Sigmoid colon (tissue), 7 donors: Measurements from ENCODE around the gene CDC42EP3. TPM values are rescaled to one million over a fixed set of nuclear protein-coding genes. Genes with fewer than 3 reads are reported as not detected.

Experiments used
- DNase-seq: peaks from one replicate; pipeline ENCODE4 v3.0.0-alpha.2; 2019
- H3K27ac ChIP-seq, 4 donors: fragments of 200-600 bp; sonication (generic); one replicate each; pipeline ENCODE4 v1.5.1; 2016 to 2019; ENCODE audit warnings: mild to moderate bottlenecking in 1 of 4
- H3K27me3 ChIP-seq, 3 donors: fragments of 200-600 bp; sonication (generic); one replicate each; pipeline ENCODE4 v1.5.1; 2019; ENCODE audit warnings: mild to moderate bottlenecking in 1 of 3
- H3K36me3 ChIP-seq, 4 donors: fragments of 200-600 bp; sonication (generic); one replicate each; pipeline ENCODE4 v1.5.1; 2016 to 2019
- H3K4me1 ChIP-seq, 4 donors: fragments of 200-600 bp; sonication (generic); one replicate each; pipeline ENCODE4 v1.5.1; 2017 to 2019
- H3K4me3 ChIP-seq, 4 donors: fragments of 200-600 bp; sonication (generic); one replicate each; pipeline ENCODE4 v1.5.1; 2017 to 2019; ENCODE audit warnings: mild to moderate bottlenecking in 2 of 4, moderate library complexity in 1 of 4
- H3K9me3 ChIP-seq, 4 donors: fragments of 200-600 bp in 3 of 4; sonication (generic) in 3 of 4; one replicate each; pipeline versions ENCODE4 v1.5.1 to v1.6.1; 2013 to 2019
- CTCF ChIP-seq, 4 experiments: fragments of 450-650 bp in 3 of 4; fragments of 200-600 bp in 1 of 4; IDR thresholded peaks; one replicate each; pipeline ENCODE4 v1.5.1; 2016 to 2019; ENCODE audit warnings: antibody characterized with exemption in 4 of 4, mild to moderate bottlenecking in 3 of 4, moderate library complexity in 2 of 4
- EP300 ChIP-seq, 4 donors: sonication (generic); formaldehyde crosslinking; IDR thresholded peaks; one replicate each; pipeline ENCODE4 v1.6.1; 2017; ENCODE audit warnings: antibody characterized with exemption in 4 of 4
- POLR2A ChIP-seq, 2 donors: fragments of 450-650 bp; IDR thresholded peaks; one replicate each; pipeline ENCODE4 v1.6.1; 2016; ENCODE audit warnings: antibody characterized with exemption in 2 of 2, mild to moderate bottlenecking in 2 of 2, moderate library complexity in 2 of 2
- POLR2AphosphoS5 ChIP-seq, 4 donors: sonication (generic); formaldehyde crosslinking; IDR thresholded peaks; one replicate each; pipeline ENCODE4 v1.6.1; 2017; ENCODE audit warnings: antibody characterized with exemption in 4 of 4
- WGBS, 2 donors: extraction: QIAGEN DNeasy Blood & Tissue Kit; methylation state at CpG; one replicate each; pipeline ENCODE4 v1.1.7; 2013; 5-methylcytosine and 5-hydroxymethylcytosine counted together
- intact Hi-C: fragments of 100-400 bp; cut with DNase I; formaldehyde crosslinking; loops from one replicate; pipeline ENCODE4 v1.15.1; 2023
- polyA plus RNA-seq, 3 donors: library from polyadenylated mRNA; stranded (reverse); fragments of 200-250 nt; gene quantifications; one replicate each; pipeline ENCODE4 v1.2.3, GENCODE V29; 2013
- total RNA-seq, 4 donors: library from RNA; depleted of rRNA; stranded (reverse); fragments of >200 nt; gene quantifications; one replicate each; pipeline ENCODE4 v1.1.0, GENCODE V29; 2016
- donor health status: healthy with polysubstance abuse.
- donor health status: Bipolar disorder and iron deficiency.
- donor health status: healthy.

CDC42EP3 gene
- total RNA-seq (10 to 100 TPM; 41.1 to 84.5 (median 44.8) TPM), polyA plus RNA-seq (10 to 100 TPM; 10.9 to 20.4 (median 11.8) TPM)

GRCh38 chr2:37671009-37671815 is at the start of gene CDC42EP3:
Gene CDC42EP3, minus strand, starts transcription at chr2:37671642. Its CDS starts 25,055 bp downstream, at chr2:37646587.
- 1% methylated on average over 90 of the region's 90 CpGs for WGBS, 2 donors
- peak; percentile 78 for DNase-seq
- no peaks in the 10 kb centered on the region for H3K9me3 ChIP-seq

GRCh38 chr2:37721201-37721560 is 49.7 kb upstream of the CDC42EP3 start:
- no peaks in the 10 kb centered on the region for H3K27me3 ChIP-seq
- no peaks in the 10 kb centered on the region for H3K36me3 ChIP-seq
- no peak overlapping the region for H3K27ac ChIP-seq
- H3K4me3 ChIP-seq, result no peak overlapping the region
- H3K4me1 ChIP-seq, result no peaks in the 10 kb centered on the region
- TF ChIP-seq EP300 (IDR thresholded peaks at IDR 0.05) (no peak), CTCF (IDR thresholded peaks at IDR 0.05) (no peak), POLR2AphosphoS5 (IDR thresholded peaks at IDR 0.05) (no peak), POLR2A (IDR thresholded peaks at IDR 0.05) (no peak)
- no peak for DNase-seq
- no peaks in the 10 kb centered on the region for H3K9me3 ChIP-seq
- WGBS, 2 donors, result 89 to 95% methylated on average over 2 of the region's 2 CpGs
- intact Hi-C loops, result no loop called here

More at GRCh38 chr2:37671009-37671815, at the start of gene CDC42EP3:
- peak; percentile 55 to 89 (median 84) for TF ChIP-seq POLR2AphosphoS5 (IDR thresholded peaks at IDR 0.05)
- no peak for TF ChIP-seq CTCF (IDR thresholded peaks at IDR 0.05)
- TF ChIP-seq POLR2A (IDR thresholded peaks at IDR 0.05), result peak; percentile 68 to 75
- no peak for TF ChIP-seq EP300 (IDR thresholded peaks at IDR 0.05)
- Histone ChIP-seq H3K4me1 (peaks cover 0 to 51% (median 26%) of the 10 kb centered on the region in 4 donors), H3K4me3 (peak within 1 kb of the TSS; percentile 83 to 97 (median 94)), H3K27me3 (no peaks in the 10 kb centered on the region), H3K27ac (peak within 1 kb of the TSS; percentile 93 to 99 (median 96)), H3K36me3 (no peaks in the 10 kb centered on the region)
- intact Hi-C loops, result loop anchor here (2.0 to 5.0 kb wide), 4 partner anchors 108 to 256 kb away; no protein-coding TSS in a partner anchor

GRCh38 chr2:37720533-37721200 is 49.2 kb upstream of the CDC42EP3 start:
- DNase-seq, result no peak
- H3K4me3 ChIP-seq, result no peak overlapping the region
- 68 to 73% methylated on average over 6 of the region's 6 CpGs for WGBS, 2 donors
- H3K4me1 ChIP-seq, result no peaks in the 10 kb centered on the region
- TF ChIP-seq EP300 (IDR thresholded peaks at IDR 0.05), result no peak
- TF ChIP-seq POLR2AphosphoS5 (IDR thresholded peaks at IDR 0.05), result no peak
- H3K27me3 ChIP-seq, result no peaks in the 10 kb centered on the region
- intact Hi-C loops, result no loop called here
- no peak overlapping the region for H3K27ac ChIP-seq
- H3K36me3 ChIP-seq, result no peaks in the 10 kb centered on the region
- H3K9me3 ChIP-seq, result no peaks in the 10 kb centered on the region

- Histone ChIP-seq H3K27me3 (no peaks in the 10 kb centered on the region), H3K36me3 (no peaks in the 10 kb centered on the region), H3K4me1 (no peaks in the 10 kb centered on the region), H3K4me3 (no peak overlapping the region), H3K27ac (no peak overlapping the region), H3K9me3 (no peaks in the 10 kb centered on the region)
- TF ChIP-seq POLR2A (IDR thresholded peaks at IDR 0.05), result no peak
- no peak for TF ChIP-seq CTCF (IDR thresholded peaks at IDR 0.05)
- WGBS, 2 donors, result 90 to 94% methylated on average over 7 of the region's 7 CpGs
- intact Hi-C loops, result no loop called here
- DNase-seq, result no peak
Observed at GRCh38 chr2:37718515-37719161, 47.2 kb upstream of the CDC42EP3 start.

- H3K4me3 ChIP-seq, result no peak overlapping the region
- H3K27ac ChIP-seq, result no peak overlapping the region
- H3K36me3 ChIP-seq, result no peaks in the 10 kb centered on the region
- no peak for TF ChIP-seq EP300 (IDR thresholded peaks at IDR 0.05)
- no peak for TF ChIP-seq POLR2A (IDR thresholded peaks at IDR 0.05)
- no peak for TF ChIP-seq CTCF (IDR thresholded peaks at IDR 0.05)
- TF ChIP-seq POLR2AphosphoS5 (IDR thresholded peaks at IDR 0.05), result no peak
- no peaks in the 10 kb centered on the region for H3K9me3 ChIP-seq
- WGBS, 2 donors, result 55 to 71% methylated on average over 3 of the region's 3 CpGs
- no peaks in the 10 kb centered on the region for H3K27me3 ChIP-seq
- no peak for DNase-seq
- intact Hi-C loops, result no loop called here
- H3K4me1 ChIP-seq, result peaks cover 0 to 7% (median 1%) of the 10 kb centered on the region in 4 donors
Observed at GRCh38 chr2:37713258-37713700, 41.8 kb upstream of the CDC42EP3 start.
